IMR-90 (cell line): Measurements from ENCODE around the gene KHDRBS1. TPM values are rescaled to one million over a fixed set of nuclear protein-coding genes. Genes with fewer than 3 reads are reported as not detected.

Experiments used
- ATAC-seq: fragments of 200-7000 bp; cut with Tn5 transposase; 2 replicates; pipeline ENCODE4 v1.9.1; 2020; ENCODE audit warnings: low read depth, mild to moderate bottlenecking, moderate library complexity
- BruUV-seq: library from RNA; stranded (reverse); fragments of 400-500 nt; replicated peaks from 2 replicates; lab custom pipeline; 2021; lab: Mats Ljungman, UMichigan
- CTCF ChIA-PET: fragments of 300-600 bp; formaldehyde crosslinking; extraction: SDS; loops from one replicate; lab custom pipeline; 2021; ENCODE audit warnings: antibody characterized with exemption; lab: Yijun Ruan, JAX
- POLR2A ChIA-PET: fragments of 300-600 bp; sonication (Branson Sonifier 250); formaldehyde crosslinking; loops from one replicate; lab custom pipeline; 2022; ENCODE audit warnings: antibody characterized with exemption; ENCODE audit not compliant: unreplicated experiment; lab: Charles Lee
- DNase-seq: peaks from one replicate; pipeline ENCODE4 v3.0.0; 2013
- H2AFZ ChIP-seq: replicated peaks from 2 replicates; pipeline ENCODE3; 2013; ENCODE audit warnings: low read length, mild to moderate bottlenecking; ENCODE audit not compliant: poor library complexity
- H2AK5ac ChIP-seq: 2 replicates; pipeline ENCODE4 v1.6.1; 2013; ENCODE audit warnings: low read depth, low read length, inconsistent platforms
- H2AK9ac ChIP-seq: replicated peaks from 2 replicates; pipeline ENCODE3; 2013; ENCODE audit warnings: mild to moderate bottlenecking, low read depth, low read length, moderate library complexity; ENCODE audit not compliant: poor library complexity
- H2BK120ac ChIP-seq: 2 replicates; pipeline ENCODE4 v1.6.1; 2013; ENCODE audit warnings: low read depth, low read length, inconsistent platforms
- H2BK15ac ChIP-seq: 3 replicates; pipeline ENCODE4 v1.6.1; 2013; ENCODE audit warnings: low read depth, low read length, inconsistent platforms
- H2BK20ac ChIP-seq: 2 replicates; pipeline ENCODE4 v1.6.1; 2013; ENCODE audit warnings: low read depth, mild to moderate bottlenecking, inconsistent platforms, low read length, moderate library complexity
- H2BK5ac ChIP-seq: 2 replicates; pipeline ENCODE4 v1.6.1; 2013; ENCODE audit warnings: mild to moderate bottlenecking, low read depth, low read length, inconsistent platforms; ENCODE audit not compliant: poor library complexity, severe bottlenecking
- H3K14ac ChIP-seq: replicated peaks from 2 replicates; pipeline ENCODE4 v1.6.1; 2013; ENCODE audit warnings: low read depth, low read length, inconsistent platforms
- H3K18ac ChIP-seq: 2 replicates; pipeline ENCODE4 v1.6.1; 2013; ENCODE audit warnings: low read depth, low read length, control low read depth
- H3K23ac ChIP-seq: 2 replicates; pipeline ENCODE4 v1.6.1; 2013; ENCODE audit warnings: low read depth, low read length, inconsistent platforms
- H3K27ac ChIP-seq: 2 replicates; pipeline ENCODE4 v1.5.1; 2013; ENCODE audit warnings: mild to moderate bottlenecking, control low read depth, low read length; ENCODE audit not compliant: insufficient read depth
- H3K27me3 ChIP-seq: 2 replicates; pipeline ENCODE4 v1.6.1; 2013; ENCODE audit warnings: low read length; ENCODE audit not compliant: control insufficient read depth, insufficient read depth
- H3K36me3 ChIP-seq: 2 replicates; pipeline ENCODE4 v1.6.1; 2013; ENCODE audit warnings: low read length, mixed read lengths; ENCODE audit not compliant: control insufficient read depth, insufficient read depth
- H3K4ac ChIP-seq: 2 replicates; pipeline ENCODE4 v1.6.1; 2013; ENCODE audit warnings: low read depth, low read length, inconsistent platforms
- H3K4me1 ChIP-seq: 2 replicates; pipeline ENCODE4 v1.6.1; 2013; ENCODE audit warnings: low read length, mixed read lengths; ENCODE audit not compliant: control insufficient read depth, insufficient read depth
- H3K4me2 ChIP-seq: 2 replicates; pipeline ENCODE4 v1.6.1; 2013; ENCODE audit warnings: low read depth, mild to moderate bottlenecking, control low read depth, low read length, moderate library complexity
- H3K4me3 ChIP-seq: 2 replicates; pipeline ENCODE4 v1.5.1; 2013; ENCODE audit warnings: low read depth, mild to moderate bottlenecking, control low read depth, low read length, moderate library complexity; ENCODE audit not compliant: insufficient read depth
- H3K56ac ChIP-seq: 2 replicates; pipeline ENCODE4 v1.6.1; 2013; ENCODE audit warnings: low read length, inconsistent platforms; ENCODE audit not compliant: insufficient read depth; ENCODE audit errors: extremely low read depth
- H3K79me1 ChIP-seq, 2 experiments: 2 replicates each; pipeline ENCODE4 v1.6.1; 2013; ENCODE audit warnings: low read length in 2 of 2, inconsistent platforms in 1 of 2, low read depth in 1 of 2
- H3K9ac ChIP-seq: 2 replicates; pipeline ENCODE4 v1.6.1; 2013; ENCODE audit warnings: low read depth, low read length, control low read depth
- H3K9me1 ChIP-seq: 2 replicates; pipeline ENCODE4 v1.6.1; 2013; ENCODE audit warnings: low read length, inconsistent platforms; ENCODE audit not compliant: insufficient read depth
- H3K9me3 ChIP-seq: 2 replicates; pipeline ENCODE4 v1.6.1; 2013; ENCODE audit warnings: low read length; ENCODE audit not compliant: control insufficient read depth, insufficient read depth
- H4K20me1 ChIP-seq: 2 replicates; pipeline ENCODE4 v1.6.1; 2013; ENCODE audit warnings: low read length, inconsistent platforms; ENCODE audit not compliant: insufficient read depth
- H4K5ac ChIP-seq: 2 replicates; pipeline ENCODE4 v1.6.1; 2013; ENCODE audit warnings: mild to moderate bottlenecking, low read depth, low read length, control low read depth
- H4K8ac ChIP-seq, 2 experiments: 2 replicates each; pipeline ENCODE4 v1.6.1; 2013; ENCODE audit warnings: low read depth in 2 of 2, low read length in 2 of 2, control low read depth in 1 of 2, inconsistent platforms in 1 of 2
- H4K91ac ChIP-seq: 2 replicates; pipeline ENCODE4 v1.6.1; 2013; ENCODE audit warnings: low read depth, low read length, inconsistent platforms; ENCODE audit not compliant: insufficient read depth
- CEBPB ChIP-seq: IDR thresholded peaks from 2 replicates; pipeline ENCODE4 v1.6.1; 2012; ENCODE audit warnings: low read depth, low read length, improper control_type of control experiment
- MXI1 ChIP-seq: IDR thresholded peaks from 2 replicates; pipeline ENCODE4 v1.6.1; 2012; ENCODE audit warnings: low read depth, mild to moderate bottlenecking, low read length, moderate library complexity, borderline replicate concordance
- WGBS, 2 experiments: methylation state at CpG; one replicate each; pipeline versions ENCODE4 v1.1.5 to v1.1.7; 2013; ENCODE audit warnings: missing lambda C conversion rate in 2 of 2; ENCODE audit not compliant: insufficient read length in 1 of 2; ENCODE audit errors: extremely low coverage in 2 of 2; 5-methylcytosine and 5-hydroxymethylcytosine counted together
- dilution Hi-C: fragments of 300-500 bp; cut with HindIII; formaldehyde crosslinking; loops from one replicate; pipeline ENCODE4 v1.14.3; 2018; ENCODE audit warnings: low sequenced_read_pairs; ENCODE audit not compliant: unreplicated experiment
- in situ Hi-C: fragments of 300-500 bp; cut with MboI; formaldehyde crosslinking; loops from 3 replicates; pipeline ENCODE4 v1.14.3; 2019; ENCODE audit warnings: low sequenced_read_pairs, inconsistent platforms, mixed read lengths
- intact Hi-C: fragments of 100-400 bp; cut with micrococcal nuclease; formaldehyde crosslinking; loops from 2 replicates; pipeline ENCODE4 v1.10.0; 2022
- polyA plus RNA-seq, 3 experiments: library from polyadenylated mRNA; depleted of rRNA; stranded (reverse); fragments of >200 nt; gene quantifications; 2 replicates each; pipeline ENCODE4 v1.2.3, GENCODE V29; 2012; ENCODE audit warnings: low replicate concordance in 1 of 3
- total RNA-seq: library from RNA; depleted of rRNA; stranded (reverse); fragments of >200 nt; gene quantifications from 2 replicates; pipeline ENCODE4 v1.2.3, GENCODE V29; 2012

KHDRBS1 gene
- total and polyA plus RNA-seq, 2 of the 4 experiments (the other 2 are of a cell fraction) = 33.7 to 67.6 TPM

DNA sequence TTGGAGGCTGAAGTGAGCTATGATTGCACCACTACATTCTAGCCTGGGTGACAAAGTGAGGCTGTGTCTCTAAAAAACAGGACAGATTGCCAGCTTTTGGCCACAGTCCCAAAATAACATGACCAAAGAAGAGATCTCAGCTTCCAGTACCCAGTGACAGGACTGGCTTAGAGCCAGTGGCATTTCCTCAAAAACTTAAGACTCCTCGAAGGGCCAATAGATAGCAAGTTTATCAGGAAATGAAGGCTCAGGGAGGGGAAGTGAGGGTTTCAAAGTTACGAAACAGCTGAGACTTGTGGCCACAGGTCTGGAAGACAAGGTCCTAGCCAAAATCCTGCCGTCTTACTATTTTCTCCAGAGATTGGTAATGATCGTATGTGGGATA is 52.8 kb downstream of the KHDRBS1 start:
- ATAC-seq (no peak), DNase-seq (peak; percentile 79)
- Histone ChIP-seq H3K27me3 (no peaks in the 10 kb centered on the region), H3K4me1 (peaks cover 16% of the 10 kb centered on the region), H4K5ac (no peak overlapping the region), H2AK5ac (no peak overlapping the region), H4K91ac (no peak overlapping the region), H2BK15ac (no peak overlapping the region), H3K9ac (no peak overlapping the region), H2BK120ac (no peak overlapping the region), H2BK20ac (no peak overlapping the region), H3K4ac (no peak overlapping the region), H2BK5ac (no peak overlapping the region), H3K36me3 (peaks cover 9% of the 10 kb centered on the region), H3K9me3 (no peaks in the 10 kb centered on the region), H3K27ac (no peak overlapping the region), H3K56ac (no peak overlapping the region), H4K20me1 (peaks cover 18% of the 10 kb centered on the region), H3K14ac (no peak overlapping the region), H4K8ac (no peak overlapping the region; a peak in 1 of 4 replicates), H3K79me1 (peaks cover 0 to 43% of the 10 kb centered on the region in 2 experiments; a peak in 3 of 4 replicates), H3K9me1 (peaks cover 14% of the 10 kb centered on the region), H3K23ac (no peak overlapping the region), H2AFZ (no peak overlapping the region), H3K18ac (no peak overlapping the region), H3K4me3 (no peak overlapping the region), H2AK9ac (no peak overlapping the region), H3K4me2 (no peak overlapping the region)
- ChIA-PET POLR2A (no interaction called here), CTCF (no interaction called here)
- no TSS peak for BruUV-seq
- dilution Hi-C loops = no loop called here
- no CpG with 5 or more reads among the region's 4 CpGs for WGBS, 2 experiments
- in situ Hi-C loops = no loop called here
- intact Hi-C loops = loop anchor here (10.0 kb wide), 1 partner anchor 272 kb away; no protein-coding TSS in a partner anchor
- TF ChIP-seq CEBPB (peak; percentile 26; the same call in 1 of the 2 replicates), MXI1 (no peak)
